H1 (cell line): ENCODE measurements around the gene FOSL2. TPM values are rescaled to one million over a fixed set of nuclear protein-coding genes. Genes with fewer than 3 reads are reported as not detected.
A peak's percentile ranks its signal among the peaks of the same experiment; 100 is the strongest.

Experiments used
- CTCF ChIA-PET: fragments of 300-600 bp; sonication (Branson Sonifier 250); formaldehyde crosslinking; loops from one replicate; lab custom pipeline; 2021; ENCODE audit not compliant: partially characterized antibody; lab: Charles Lee
- POLR2A ChIA-PET: fragments of 300-600 bp; sonication (Branson Sonifier 250); formaldehyde crosslinking; loops from one replicate; lab custom pipeline; 2021; ENCODE audit warnings: inconsistent platforms; ENCODE audit not compliant: partially characterized antibody; lab: Charles Lee
- DNase-seq, 2 experiments: peaks; one replicate each; pipeline versions ENCODE4 v3.0.0 to v3.0.0-alpha.2; 2010 to 2022; ENCODE audit warnings: low spot score in 2 of 2, low read depth in 1 of 2, mixed read lengths in 1 of 2
- FAIRE-seq: peaks from 2 replicates; lab custom pipeline; 2011; peaks lifted over from hg19 to GRCh38; lab: Jason Lieb, UNC
- H2AFZ ChIP-seq: 2 replicates; pipeline ENCODE4 v1.8.1; 2012; ENCODE audit warnings: low read length, inconsistent platforms
- H2AK5ac ChIP-seq: 2 replicates; pipeline ENCODE4 v1.6.1; 2013; ENCODE audit warnings: low read depth, low read length
- H2BK120ac ChIP-seq: replicated peaks from 2 replicates; pipeline ENCODE3; 2013; ENCODE audit warnings: low read depth, low read length, inconsistent platforms
- H2BK12ac ChIP-seq: 2 replicates; pipeline ENCODE4 v1.6.1; 2013; ENCODE audit warnings: low read depth, low read length
- H2BK15ac ChIP-seq: 2 replicates; pipeline ENCODE4 v1.6.1; 2013; ENCODE audit warnings: low read length
- H2BK20ac ChIP-seq: 2 replicates; pipeline ENCODE4 v1.6.1; 2013; ENCODE audit warnings: low read length
- H2BK5ac ChIP-seq: 2 replicates; pipeline ENCODE4 v1.6.1; 2013; ENCODE audit warnings: low read depth, low read length
- H3K14ac ChIP-seq: 2 replicates; pipeline ENCODE4 v1.6.1; 2013; ENCODE audit warnings: inconsistent platforms; ENCODE audit not compliant: insufficient read length
- H3K18ac ChIP-seq: 2 replicates; pipeline ENCODE4 v1.6.1; 2013; ENCODE audit warnings: low read length; ENCODE audit errors: extremely low read depth
- H3K23ac ChIP-seq: 2 replicates; pipeline ENCODE4 v1.6.1; 2013; ENCODE audit warnings: inconsistent platforms; ENCODE audit not compliant: insufficient read length
- H3K23me2 ChIP-seq: 2 replicates; pipeline ENCODE4 v1.6.1; 2013; ENCODE audit warnings: low read depth, low read length
- H3K27ac ChIP-seq: 2 replicates; pipeline ENCODE4 v1.6.1; 2011; ENCODE audit warnings: low read depth, low read length, inconsistent platforms
- H3K27me3 ChIP-seq, 4 experiments: replicated peaks in 1 of 4; 1 replicate in 1 of 4; 2 replicates in 3 of 4; pipeline versions ENCODE4 v1.6.1 to v1.8.1; 2011 to 2013; ENCODE audit warnings: low read length in 3 of 4, mild to moderate bottlenecking in 3 of 4, inconsistent platforms in 2 of 4, mixed read lengths in 2 of 4, moderate library complexity in 1 of 4; ENCODE audit not compliant: control insufficient read depth in 3 of 4, insufficient read depth in 3 of 4; ENCODE audit errors: extremely low read depth in 1 of 4
- H3K36me3 ChIP-seq, 4 experiments: 2 replicates each; pipeline versions ENCODE4 v1.6.1 to v1.8.1; 2011 to 2013; ENCODE audit warnings: mild to moderate bottlenecking in 4 of 4, low read length in 3 of 4, moderate library complexity in 2 of 4, control low read depth in 1 of 4, inconsistent platforms in 1 of 4; ENCODE audit not compliant: insufficient read depth in 4 of 4, control insufficient read depth in 2 of 4
- H3K4ac ChIP-seq: replicated peaks from 2 replicates; pipeline ENCODE3; 2013; ENCODE audit warnings: low read length, low read depth, mixed read lengths, inconsistent platforms; ENCODE audit not compliant: insufficient read length
- H3K4me1 ChIP-seq, 4 experiments: replicated peaks in 1 of 4; 1 replicate in 1 of 4; 2 replicates in 3 of 4; pipeline versions ENCODE4 v1.6.1 to v1.8.1; 2011 to 2013; ENCODE audit warnings: low read length in 3 of 4, inconsistent platforms in 2 of 4, mixed read lengths in 1 of 4; ENCODE audit not compliant: insufficient read depth in 4 of 4, control insufficient read depth in 3 of 4
- H3K4me2 ChIP-seq, 2 experiments: 2 replicates each; pipeline versions ENCODE4 v1.6.1 to v1.8.1; 2011 to 2013; ENCODE audit warnings: low read depth in 2 of 2, low read length in 2 of 2, control low read depth in 1 of 2, inconsistent platforms in 1 of 2, mild to moderate bottlenecking in 1 of 2; ENCODE audit not compliant: insufficient read depth in 1 of 2
- H3K4me3 ChIP-seq, 4 experiments: fragments of 200-600, 300-600 bp in 1 of 4; sonication (generic), shearing (Covaris generic), sonication (Bioruptor Twin) in 1 of 4; 2 replicates each; pipeline versions ENCODE4 v1.5.1 to v1.8.1; 2011 to 2016; ENCODE audit warnings: low read length in 4 of 4, low read depth in 3 of 4, control low read depth in 2 of 4, inconsistent platforms in 2 of 4, mild to moderate bottlenecking in 2 of 4, mixed read lengths in 1 of 4, moderate library complexity in 1 of 4; ENCODE audit not compliant: insufficient read depth in 2 of 4; ENCODE audit errors: extremely low read depth in 1 of 4
- H3K56ac ChIP-seq: replicated peaks from 2 replicates; pipeline ENCODE3; 2013; ENCODE audit warnings: low read depth, mild to moderate bottlenecking, mixed read lengths, low read length, inconsistent platforms; ENCODE audit not compliant: insufficient read length
- H3K79me1 ChIP-seq: 2 replicates; pipeline ENCODE4 v1.6.1; 2013; ENCODE audit warnings: low read depth, low read length, control low read depth
- H3K79me2 ChIP-seq, 2 experiments: 2 replicates each; pipeline versions ENCODE4 v1.6.1 to v1.8.1; 2012 to 2013; ENCODE audit warnings: low read length in 2 of 2, mild to moderate bottlenecking in 2 of 2, inconsistent platforms in 1 of 2; ENCODE audit not compliant: insufficient read depth in 2 of 2, control insufficient read depth in 1 of 2
- H3K9ac ChIP-seq, 4 experiments: replicated peaks in 1 of 4; 1 replicate in 1 of 4; 2 replicates in 3 of 4; pipeline versions ENCODE4 v1.6.1 to v1.8.1; 2011 to 2013; ENCODE audit warnings: low read depth in 3 of 4, low read length in 3 of 4, control low read depth in 2 of 4, mild to moderate bottlenecking in 2 of 4, moderate library complexity in 2 of 4, inconsistent platforms in 1 of 4; ENCODE audit errors: extremely low read depth in 1 of 4
- H3K9me3 ChIP-seq, 2 experiments: 2 replicates each; pipeline versions ENCODE4 v1.6.1 to v1.8.1; 2012 to 2013; ENCODE audit warnings: mild to moderate bottlenecking in 2 of 2, moderate library complexity in 2 of 2, control low read depth in 1 of 2, inconsistent platforms in 1 of 2, low read depth in 1 of 2, low read length in 1 of 2, mixed read lengths in 1 of 2; ENCODE audit not compliant: insufficient read depth in 2 of 2
- H4K20me1 ChIP-seq, 2 experiments: replicated peaks in 1 of 2; 2 replicates each; pipeline versions ENCODE3 to v1.8.1; 2011 to 2013; ENCODE audit warnings: inconsistent platforms in 2 of 2, low read length in 2 of 2, mild to moderate bottlenecking in 1 of 2; ENCODE audit not compliant: insufficient read depth in 2 of 2, control insufficient read depth in 1 of 2
- H4K5ac ChIP-seq: 2 replicates; pipeline ENCODE4 v1.6.1; 2013; ENCODE audit warnings: low read length, low read depth, mixed read lengths, inconsistent platforms; ENCODE audit not compliant: insufficient read length
- H4K8ac ChIP-seq: 2 replicates; pipeline ENCODE4 v1.8.0; 2013; ENCODE audit warnings: mild to moderate bottlenecking, moderate library complexity, low read length, inconsistent platforms; ENCODE audit not compliant: insufficient read depth; ENCODE audit errors: extremely low read depth
- H4K91ac ChIP-seq: replicated peaks from 2 replicates; pipeline ENCODE3; 2013; ENCODE audit warnings: low read length, mixed read lengths, inconsistent platforms; ENCODE audit not compliant: insufficient read length
- BACH1 ChIP-seq: IDR thresholded peaks from 2 replicates; pipeline ENCODE4 v1.6.1; 2012; ENCODE audit warnings: low read length, improper control_type of control experiment
- CBX5 ChIP-seq: fragments of 300-800, 300-1000 bp; sonication (generic); IDR thresholded peaks from 2 replicates; pipeline ENCODE4 v1.7.1; 2016; ENCODE audit warnings: antibody characterized with exemption, low read length, low read depth
- CREB1 ChIP-seq: IDR thresholded peaks from 2 replicates; pipeline ENCODE4 v1.6.1; 2012; ENCODE audit warnings: inconsistent platforms
- CTBP2 ChIP-seq: IDR thresholded peaks from 2 replicates; pipeline ENCODE4 v1.7.0; 2011; ENCODE audit warnings: borderline replicate concordance, mild to moderate bottlenecking, moderate library complexity, mixed read lengths, low read length; ENCODE audit not compliant: insufficient read depth, insufficient read length
- EGR1 ChIP-seq: IDR thresholded peaks from 2 replicates; pipeline ENCODE4 v1.6.1; 2011; ENCODE audit warnings: low read depth, low read length, borderline replicate concordance
- EP300 ChIP-seq, 2 experiments: IDR thresholded peaks; 1 replicate in 1 of 2; 2 replicates in 1 of 2; pipeline ENCODE4 v1.6.1; 2011 to 2012; ENCODE audit warnings: low read depth in 2 of 2, low read length in 2 of 2, mild to moderate bottlenecking in 2 of 2, borderline replicate concordance in 1 of 2, inconsistent platforms in 1 of 2, moderate library complexity in 1 of 2
- GABPA ChIP-seq: IDR thresholded peaks from 2 replicates; pipeline ENCODE4 v1.6.1; 2011; ENCODE audit warnings: mild to moderate bottlenecking, low read length, moderate library complexity, borderline replicate concordance; ENCODE audit not compliant: insufficient read depth
- MAX ChIP-seq: IDR thresholded peaks from 2 replicates; pipeline ENCODE4 v1.6.1; 2012; ENCODE audit warnings: inconsistent platforms
- POLR2A ChIP-seq, 2 experiments: IDR thresholded peaks; 1 replicate in 1 of 2; 2 replicates in 1 of 2; pipeline ENCODE4 v1.6.1; 2011; ENCODE audit warnings: low read depth in 2 of 2, low read length in 2 of 2, mild to moderate bottlenecking in 2 of 2; ENCODE audit errors: control extremely low read depth in 1 of 2
- RAD21 ChIP-seq, 2 experiments: IDR thresholded peaks in 1 of 2; conservative IDR thresholded peaks in 1 of 2; 2 replicates each; pipeline ENCODE4 v1.6.1; 2011; ENCODE audit warnings: low read depth in 2 of 2, low read length in 2 of 2, improper control_type of control experiment in 1 of 2, inconsistent platforms in 1 of 2, mild to moderate bottlenecking in 1 of 2, moderate library complexity in 1 of 2
- RFX5 ChIP-seq: IDR thresholded peaks from 2 replicates; pipeline ENCODE4 v1.6.1; 2011; ENCODE audit warnings: low read depth, low read length, improper control_type of control experiment, borderline replicate concordance
- WGBS, 2 experiments: shearing (Covaris generic) in 1 of 2; methylation state at CpG; one replicate each; pipeline versions ENCODE4 v1.1.6 to v1.1.7; 2013 to 2015; ENCODE audit warnings: low lambda C conversion rate in 2 of 2, mixed read lengths in 2 of 2, inconsistent platforms in 1 of 2, low coverage in 1 of 2, missing lambda C conversion rate in 1 of 2; ENCODE audit not compliant: insufficient replicate concordance in 2 of 2, insufficient coverage in 1 of 2, insufficient read length in 1 of 2; ENCODE audit errors: extremely low coverage in 1 of 2, missing lambda C conversion rate in 1 of 2; 5-methylcytosine and 5-hydroxymethylcytosine counted together
- polyA plus RNA-seq, 7 experiments: library from polyadenylated mRNA; depleted of rRNA in 3 of 7; stranded (reverse) in 5 of 7; unstranded in 2 of 7; fragments of >200 nt in 5 of 7; fragments of 200-250 nt in 2 of 7; gene quantifications; 1 replicate in 5 of 7; 2 replicates in 1 of 7; 4 replicates in 1 of 7; pipeline versions ENCODE4 v1.2.1 to v1.2.3, GENCODE V29; 2011 to 2013; ENCODE audit warnings: missing spikeins in 2 of 7, mixed read lengths in 2 of 7
- total RNA-seq: library from RNA; stranded (reverse); fragmentation: NEBNext Ultra II Directional; extraction: Animal tissue kit (Norgen Biotek cat#: 25700); gene quantifications from 2 replicates; pipeline ENCODE4 v1.2.1, GENCODE V29; 2021
- TF ChIP-seq, protein P1 (sequence below): IDR thresholded peaks from 2 replicates; pipeline ENCODE4 v1.6.1; 2012; ENCODE audit warnings: inconsistent platforms

FOSL2 gene
- total and polyA plus RNA-seq, 2 of the 8 experiments (the other 6 are each of a cell fraction or from before 2014, with no cell fraction given): 1.5 to 4.5 TPM

GRCh38 chr2:28452534-28453081 lies 60.0 kb downstream of the FOSL2 start:
- Histone ChIP-seq H4K91ac (no peak overlapping the region), H3K14ac (no peak overlapping the region), H2AK5ac (no peak overlapping the region), H3K36me3 (no peaks in the 10 kb centered on the region), H3K9me3 (no peaks in the 10 kb centered on the region), H2AFZ (no peak overlapping the region), H4K5ac (no peak overlapping the region), H2BK12ac (no peak overlapping the region), H3K27ac (no peak overlapping the region), H4K20me1 (peaks cover 0 to 2% of the 10 kb centered on the region in 2 experiments), H3K79me1 (no peaks in the 10 kb centered on the region), H3K4me1 (no peaks in the 10 kb centered on the region; a peak in 1 of 7 replicates), H2BK15ac (peak overlapping the region; percentile 46; the same call in 1 of the 2 replicates), H2BK120ac (no peak overlapping the region), H3K23me2 (no peaks in the 10 kb centered on the region), H3K23ac (no peak overlapping the region), H3K56ac (no peak overlapping the region), H4K8ac (no peak overlapping the region), H3K9ac (no peak overlapping the region), H3K4me2 (no peak overlapping the region), H2BK20ac (no peak overlapping the region), H3K18ac (no peak overlapping the region), H3K4ac (no peak overlapping the region), H3K27me3 (no peaks in the 10 kb centered on the region), H3K4me3 (no peak overlapping the region), H3K79me2 (no peaks in the 10 kb centered on the region), H2BK5ac (no peak overlapping the region)
- 52% methylated on average over 7 of the region's 7 CpGs; no CpG with 5 or more reads in 1 of the 2 experiments for WGBS, 2 experiments
- ChIA-PET POLR2A (no interaction called here), CTCF (interaction anchor here (0.5 to 2.4 kb wide), 25 partner anchors 8 to 738 kb away, joined by 3 to 12 read pairs (median 4); partner anchors contain the start of gene MRPL33)
- FAIRE-seq (no peak), DNase-seq (peak; percentile 38 to 93)
- TF ChIP-seq RAD21 (IDR thresholded peaks at IDR 0.05 in 1 of 2, conservative IDR thresholded peaks at IDR 0.05 in 1 of 2; ENCODE audit: low read depth in 2 of 2, low read length in 2 of 2) (peak; percentile 96 to 97), EGR1 (peak; percentile 55; the same call in 1 of the 2 replicates), GABPA (peak; percentile 39; the same call in 1 of the 2 replicates), EP300 (IDR thresholded peaks at IDR 0.05; ENCODE audit: borderline replicate concordance in 1 of 2, low read depth in 2 of 2, low read length in 2 of 2) (0 out of 3 replicates have a peak, but pooled peaks of 1 of the 2 experiments have one; percentile 47), RFX5 (no peak), CBX5 (no peak), CREB1 (0 out of 2 replicates have a peak, but pooled peaks have one; percentile 26), POLR2A (IDR thresholded peaks at IDR 0.05; ENCODE audit: control extremely low read depth in 1 of 2, low read depth in 2 of 2, low read length in 2 of 2) (no peak), CTBP2 (peak; percentile 42), MAX (peak; percentile 50; the same call in 1 of the 2 replicates), BACH1 (no peak)
- TF ChIP-seq, protein P1, sequence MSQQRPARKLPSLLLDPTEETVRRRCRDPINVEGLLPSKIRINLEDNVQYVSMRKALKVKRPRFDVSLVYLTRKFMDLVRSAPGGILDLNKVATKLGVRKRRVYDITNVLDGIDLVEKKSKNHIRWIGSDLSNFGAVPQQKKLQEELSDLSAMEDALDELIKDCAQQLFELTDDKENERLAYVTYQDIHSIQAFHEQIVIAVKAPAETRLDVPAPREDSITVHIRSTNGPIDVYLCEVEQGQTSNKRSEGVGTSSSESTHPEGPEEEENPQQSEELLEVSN: no peak
